Caco-2 (cell line): ENCODE results near the gene NSMF. TPM values are rescaled to one million over a fixed set of nuclear protein-coding genes. Genes with fewer than 3 reads are reported as not detected.

Source experiments
- BruUV-seq: library from RNA; stranded (reverse); fragments of 400-500 nt; replicated peaks from 2 replicates; lab custom pipeline; 2021; lab: Mats Ljungman, UMichigan
- CTCF ChIA-PET: fragments of 300-600 bp; sonication (Branson Sonifier 250); formaldehyde crosslinking; loops from one replicate; lab custom pipeline; 2022; ENCODE audit warnings: antibody characterized with exemption; lab: Charles Lee
- POLR2A ChIA-PET: fragments of 300-600 bp; sonication (Branson Sonifier 250); formaldehyde crosslinking; loops from one replicate; lab custom pipeline; 2022; ENCODE audit warnings: antibody characterized with exemption; lab: Charles Lee
- DNase-seq, 2 experiments: peaks; one replicate each; pipeline versions ENCODE4 v3.0.0 to v3.0.0-alpha.2; 2020 to 2022
- H3K27me3 ChIP-seq: replicated peaks from 2 replicates; pipeline ENCODE4 v1.6.0; 2011; ENCODE audit warnings: low read length; ENCODE audit not compliant: control insufficient read depth, insufficient read depth
- H3K36me3 ChIP-seq: 2 replicates; pipeline ENCODE4 v1.5.1; 2011; ENCODE audit warnings: low read length; ENCODE audit not compliant: control insufficient read depth, insufficient read depth
- H3K4me1 ChIP-seq: fragments of 250-450 bp; sonication (Bioruptor Pico); 2 replicates; pipeline ENCODE4 v1.5.1; 2020; ENCODE audit warnings: mild to moderate bottlenecking
- H3K4me3 ChIP-seq: 2 replicates; pipeline ENCODE4 v1.5.1; 2011; ENCODE audit warnings: low read depth, mild to moderate bottlenecking, control low read depth, low read length
- H3K9me3 ChIP-seq: fragments of 250-450 bp; sonication (Bioruptor Pico); 2 replicates; pipeline ENCODE4 v1.5.1; 2020; ENCODE audit warnings: mild to moderate bottlenecking, moderate library complexity
- H3K27ac Mint-ChIP-seq: one replicate; pipeline ENCODE4 v1.8.0; 2022; ENCODE audit warnings: mixed read lengths; ENCODE audit not compliant: unreplicated experiment
- H3K27me3 Mint-ChIP-seq: one replicate; pipeline ENCODE4 v1.8.0; 2022; ENCODE audit warnings: mixed read lengths; ENCODE audit not compliant: insufficient read depth, unreplicated experiment
- H3K36me3 Mint-ChIP-seq: one replicate; pipeline ENCODE4 v1.8.0; 2022; ENCODE audit warnings: mild to moderate bottlenecking, mixed read lengths; ENCODE audit not compliant: insufficient read depth, unreplicated experiment
- H3K4me1 Mint-ChIP-seq: one replicate; pipeline ENCODE4 v1.8.0; 2022; ENCODE audit warnings: low read depth, mixed read lengths; ENCODE audit not compliant: unreplicated experiment
- H3K4me3 Mint-ChIP-seq: one replicate; pipeline ENCODE4 v1.8.0; 2022; ENCODE audit warnings: mild to moderate bottlenecking, moderate library complexity, mixed read lengths; ENCODE audit not compliant: unreplicated experiment
- H3K9me3 Mint-ChIP-seq: one replicate; pipeline ENCODE4 v1.8.0; 2022; ENCODE audit warnings: mixed read lengths; ENCODE audit not compliant: unreplicated experiment
- intact Hi-C: fragments of 100-400 bp; cut with micrococcal nuclease; formaldehyde crosslinking; loops from one replicate; pipeline ENCODE4 v1.10.0; 2022; ENCODE audit not compliant: unreplicated experiment
- total RNA-seq: library from RNA; stranded (reverse); gene quantifications from 2 replicates; pipeline ENCODE4 v1.2.3, GENCODE V29; 2022
- TF ChIP-seq, protein P1 (sequence below), 2 experiments: fragments of 200-600 bp in 1 of 2; IDR thresholded peaks; 1 replicate in 1 of 2; 2 replicates in 1 of 2; pipeline versions ENCODE4 v1.5.1 to v1.8.0; 2011 to 2022; ENCODE audit warnings: antibody characterized with exemption in 1 of 2, control low read depth in 1 of 2, inconsistent platforms in 1 of 2, low read depth in 1 of 2, low read length in 1 of 2, mild to moderate bottlenecking in 1 of 2, moderate library complexity in 1 of 2; ENCODE audit not compliant: insufficient read depth in 1 of 2, severe bottlenecking in 1 of 2, unreplicated experiment in 1 of 2

NSMF gene
- total RNA-seq, 1 experiment from 2014 or later = 67.6 TPM

DNA sequence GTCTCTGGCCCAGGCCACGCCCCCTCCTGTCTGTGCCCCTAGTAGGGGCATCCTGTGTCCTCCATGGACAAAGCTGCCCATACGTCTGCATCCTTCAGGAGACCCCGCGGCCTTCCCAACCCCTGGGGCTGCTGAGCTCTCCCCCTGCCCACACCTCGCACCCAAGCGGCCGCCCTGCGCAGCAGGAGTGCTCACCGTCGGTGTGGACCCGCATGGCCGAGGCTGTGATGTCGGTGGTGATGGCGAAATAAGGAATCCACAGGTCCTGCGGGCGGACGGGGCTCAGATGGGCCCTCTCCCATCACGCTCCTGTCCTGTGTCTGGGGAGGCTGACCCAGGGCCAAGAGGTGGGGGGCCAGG lies 4.8 kb upstream of the NSMF start:
- Mint-ChIP-seq H3K36me3 (no peaks in the 10 kb centered on the region), H3K9me3 (no peaks in the 10 kb centered on the region), H3K4me1 (no peaks in the 10 kb centered on the region), H3K27ac (no peak overlapping the region), H3K4me3 (no peak overlapping the region), H3K27me3 (no peaks in the 10 kb centered on the region)
- intact Hi-C loops = no loop called here
- POLR2A ChIA-PET = no interaction called here
- DNase-seq = no peak
- H3K4me1 ChIP-seq = peaks cover 7% of the 10 kb centered on the region
- H3K27me3 ChIP-seq = no peaks in the 10 kb centered on the region
- TF ChIP-seq, protein P1, sequence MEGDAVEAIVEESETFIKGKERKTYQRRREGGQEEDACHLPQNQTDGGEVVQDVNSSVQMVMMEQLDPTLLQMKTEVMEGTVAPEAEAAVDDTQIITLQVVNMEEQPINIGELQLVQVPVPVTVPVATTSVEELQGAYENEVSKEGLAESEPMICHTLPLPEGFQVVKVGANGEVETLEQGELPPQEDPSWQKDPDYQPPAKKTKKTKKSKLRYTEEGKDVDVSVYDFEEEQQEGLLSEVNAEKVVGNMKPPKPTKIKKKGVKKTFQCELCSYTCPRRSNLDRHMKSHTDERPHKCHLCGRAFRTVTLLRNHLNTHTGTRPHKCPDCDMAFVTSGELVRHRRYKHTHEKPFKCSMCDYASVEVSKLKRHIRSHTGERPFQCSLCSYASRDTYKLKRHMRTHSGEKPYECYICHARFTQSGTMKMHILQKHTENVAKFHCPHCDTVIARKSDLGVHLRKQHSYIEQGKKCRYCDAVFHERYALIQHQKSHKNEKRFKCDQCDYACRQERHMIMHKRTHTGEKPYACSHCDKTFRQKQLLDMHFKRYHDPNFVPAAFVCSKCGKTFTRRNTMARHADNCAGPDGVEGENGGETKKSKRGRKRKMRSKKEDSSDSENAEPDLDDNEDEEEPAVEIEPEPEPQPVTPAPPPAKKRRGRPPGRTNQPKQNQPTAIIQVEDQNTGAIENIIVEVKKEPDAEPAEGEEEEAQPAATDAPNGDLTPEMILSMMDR (IDR thresholded peaks at IDR 0.05; ENCODE audit: insufficient read depth in 1 of 2, low read depth in 1 of 2, low read length in 1 of 2, severe bottlenecking in 1 of 2, unreplicated experiment in 1 of 2) = no peak
- H3K36me3 ChIP-seq = no peaks in the 10 kb centered on the region
- CTCF ChIA-PET = no interaction called here
- no TSS peak for BruUV-seq
- H3K4me3 ChIP-seq = no peak overlapping the region
- H3K9me3 ChIP-seq = no peaks in the 10 kb centered on the region

DNA sequence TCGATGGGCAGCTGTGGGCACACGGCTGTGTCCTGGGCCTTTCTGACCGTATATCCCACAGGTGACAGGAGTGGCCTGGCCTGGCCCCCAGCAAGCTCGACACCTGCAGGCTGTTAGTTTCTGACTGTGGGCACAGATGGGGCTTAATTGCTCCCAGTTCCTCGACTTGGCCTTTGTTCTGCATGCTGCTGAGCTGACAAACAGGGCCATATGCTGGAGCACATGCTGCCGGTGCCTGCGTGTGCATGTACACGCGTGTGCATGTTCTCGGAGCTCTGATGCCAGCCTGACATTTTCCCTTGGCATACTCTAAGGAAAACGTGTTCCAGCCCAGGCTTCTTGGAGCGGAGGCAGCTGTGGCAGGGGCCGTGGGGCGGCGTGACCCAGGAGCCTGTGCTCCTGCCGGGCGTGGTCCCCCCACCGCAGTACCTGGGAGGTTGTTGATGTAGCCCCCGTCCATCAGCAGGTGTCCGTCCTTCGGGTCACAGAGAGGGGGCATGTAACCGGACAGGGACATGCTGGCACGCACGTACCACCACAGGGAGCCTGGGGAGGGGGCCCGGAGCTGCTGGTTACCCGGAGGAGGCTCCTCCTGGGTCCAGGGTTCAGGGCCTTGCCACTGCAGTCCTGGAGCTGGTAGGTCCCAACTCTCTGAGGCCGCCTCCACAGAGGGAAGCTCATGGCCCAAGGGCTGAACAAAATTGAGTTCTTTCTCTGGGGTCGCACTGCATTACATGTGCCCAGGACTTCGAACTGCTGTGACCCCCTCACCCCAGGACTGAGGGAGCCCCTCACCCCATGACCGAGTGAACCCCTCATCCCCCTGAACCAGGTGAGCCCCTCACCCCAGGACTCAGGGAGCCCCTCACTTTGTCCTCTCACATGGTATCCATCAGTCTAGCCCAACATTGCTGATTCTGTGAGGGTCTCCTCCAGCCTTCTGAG lies 4.1 kb upstream of the NSMF start:
- H3K9me3 ChIP-seq = no peaks in the 10 kb centered on the region
- Mint-ChIP-seq H3K4me3 (no peak overlapping the region), H3K27me3 (no peaks in the 10 kb centered on the region), H3K27ac (no peak overlapping the region), H3K9me3 (no peaks in the 10 kb centered on the region), H3K36me3 (no peaks in the 10 kb centered on the region), H3K4me1 (no peaks in the 10 kb centered on the region)
- H3K4me3 ChIP-seq = no peak overlapping the region
- ChIA-PET CTCF (no interaction called here), POLR2A (no interaction called here)
- intact Hi-C loops = no loop called here
- TF ChIP-seq, protein P1 (IDR thresholded peaks at IDR 0.05; ENCODE audit: insufficient read depth in 1 of 2, low read depth in 1 of 2, low read length in 1 of 2, severe bottlenecking in 1 of 2, unreplicated experiment in 1 of 2) = no peak
- peak in 1 of 2 experiments; percentile 28 for DNase-seq
- no TSS peak for BruUV-seq
- H3K27me3 ChIP-seq = no peaks in the 10 kb centered on the region
- H3K36me3 ChIP-seq = no peaks in the 10 kb centered on the region
- peaks cover 7% of the 10 kb centered on the region for H3K4me1 ChIP-seq

DNA sequence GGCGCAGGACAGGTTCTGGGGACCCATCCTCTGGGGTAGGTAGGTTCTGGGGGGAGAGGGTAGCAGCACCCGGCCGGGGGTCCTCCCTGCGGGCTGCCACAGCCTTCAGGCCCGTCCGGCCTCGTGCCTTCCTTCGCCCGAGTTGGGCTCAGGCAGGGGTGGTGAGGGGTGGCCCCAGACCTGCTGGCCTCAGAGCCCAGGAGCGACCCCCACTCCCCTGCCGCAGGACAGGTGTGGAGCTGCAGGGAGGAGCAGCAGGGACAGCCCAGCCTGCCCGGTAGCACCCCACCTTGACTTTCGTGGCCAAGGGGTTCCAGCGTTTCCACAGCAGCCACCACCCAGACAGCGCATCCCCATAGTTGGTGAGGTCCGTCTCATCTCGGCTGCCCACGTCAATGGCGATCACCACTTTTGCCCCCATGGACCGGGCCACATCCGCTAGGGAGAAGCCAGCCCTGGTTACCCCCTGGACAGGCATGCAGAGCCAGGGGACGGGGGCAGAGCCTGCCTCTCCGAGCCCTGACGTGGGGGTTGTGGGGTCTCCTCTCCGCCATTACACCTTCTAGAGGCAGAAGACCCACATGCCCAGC lies 3.4 kb upstream of the NSMF start:
- BruUV-seq = no TSS peak
- TF ChIP-seq, protein P1 (IDR thresholded peaks at IDR 0.05; ENCODE audit: insufficient read depth in 1 of 2, low read depth in 1 of 2, low read length in 1 of 2, severe bottlenecking in 1 of 2, unreplicated experiment in 1 of 2) = no peak
- H3K4me3 ChIP-seq = no peak overlapping the region
- H3K9me3 Mint-ChIP-seq = no peaks in the 10 kb centered on the region
- H3K4me1 ChIP-seq = peaks cover 7% of the 10 kb centered on the region
- POLR2A ChIA-PET = no interaction called here
- CTCF ChIA-PET = no interaction called here
- no peaks in the 10 kb centered on the region for H3K9me3 ChIP-seq
- H3K27ac Mint-ChIP-seq = no peak overlapping the region
- no peaks in the 10 kb centered on the region for H3K36me3 Mint-ChIP-seq
- no peak overlapping the region for H3K4me3 Mint-ChIP-seq
- H3K36me3 ChIP-seq = no peaks in the 10 kb centered on the region
- peak in 1 of 2 experiments; percentile 22 for DNase-seq
- H3K4me1 Mint-ChIP-seq = no peaks in the 10 kb centered on the region
- intact Hi-C loops = no loop called here
- H3K27me3 ChIP-seq = no peaks in the 10 kb centered on the region
- no peaks in the 10 kb centered on the region for H3K27me3 Mint-ChIP-seq
